NCI-H2227 treated with DMSO at 0.1 percent for 48 hours (cell line): ENCODE data around the gene P2RY12.
"Not testable (repeated sequence)": the region's sequence is repeated elsewhere in the genome, so short reads cannot be mapped to it uniquely, and the experiment has no call there.

Experiments
- DNase-seq: peaks from one replicate; lab custom pipeline; 2025; lab: John Stamatoyannopoulos, UW

P2RY12 gene

GRCh38 chr3:151393146-151393830 is 8.7 kb upstream of the P2RY12 start:
- no peak for DNase-seq

- DNase-seq = not testable (repeated sequence)
These were observed 7.6 kb upstream of the P2RY12 start for GRCh38 chr3:151392191-151392590.

- DNase-seq = no peak
These were observed 7.2 kb upstream of the P2RY12 start for GRCh38 chr3:151391720-151392119.

GRCh38 chr3:151387842-151388241 is 3.3 kb upstream of the P2RY12 start:
- no peak for DNase-seq

GRCh38 chr3:151387432-151387831 is 2.9 kb upstream of the P2RY12 start:
- no peak for DNase-seq

- DNase-seq = no peak
These were observed 1.5 kb upstream of the P2RY12 start for GRCh38 chr3:151386056-151386455.

- DNase-seq = no peak
These were observed 597 bp downstream of the P2RY12 start for GRCh38 chr3:151383956-151384355.

GRCh38 chr3:151383111-151383510 is 1.4 kb downstream of the P2RY12 start:
- no peak for DNase-seq

- no peak for DNase-seq
These were observed 1.9 kb downstream of the P2RY12 start for GRCh38 chr3:151382671-151383070.

- no peak for DNase-seq
These were observed 5.3 kb downstream of the P2RY12 start for GRCh38 chr3:151379083-151379734.

GRCh38 chr3:151377768-151378385 is 6.7 kb downstream of the P2RY12 start:
- DNase-seq = no peak

GRCh38 chr3:151372063-151372820 is 12.3 kb downstream of the P2RY12 start:
- no peak for DNase-seq

GRCh38 chr3:151371526-151371925 is 13.0 kb downstream of the P2RY12 start:
- no peak for DNase-seq

- no peak for DNase-seq
These were observed 17.1 kb downstream of the P2RY12 start for GRCh38 chr3:151367448-151367847.

GRCh38 chr3:151366993-151367392 is 17.6 kb downstream of the P2RY12 start:
- no peak for DNase-seq

GRCh38 chr3:151362751-151363174 is 21.8 kb downstream of the P2RY12 start:
- DNase-seq = no peak

GRCh38 chr3:151357463-151357850 is 27.1 kb downstream of the P2RY12 start:
- DNase-seq = no peak

GRCh38 chr3:151356794-151357462 is 27.6 kb downstream of the P2RY12 start:
- DNase-seq = no peak

GRCh38 chr3:151351648-151352047 is 32.9 kb downstream of the P2RY12 start:
- DNase-seq = no peak

- DNase-seq = no peak
These were observed 33.3 kb downstream of the P2RY12 start for GRCh38 chr3:151351219-151351618.

GRCh38 chr3:151350656-151351055 is 33.9 kb downstream of the P2RY12 start:
- DNase-seq = no peak

- DNase-seq = no peak
These were observed 37.1 kb downstream of the P2RY12 start for GRCh38 chr3:151347432-151347831.
